K562 (cell line): ENCODE data around the gene MATCAP1. TPM values are rescaled to one million over a fixed set of nuclear protein-coding genes. Genes with fewer than 3 reads are reported as not detected.

Experiments
- BCL6 ChIP-seq: fragments of 250-450 bp; sonication (Bioruptor Pico); IDR thresholded peaks from 2 replicates; pipeline ENCODE4 v1.4.0; 2020
- CHCHD3 ChIP-seq: fragments of 250-450 bp; sonication (Bioruptor Pico); IDR thresholded peaks from 2 replicates; pipeline ENCODE4 v2.1.2; 2022; ENCODE audit warnings: mild to moderate bottlenecking
- CHD1 ChIP-seq: fragments of 200-600 bp; sonication (generic); IDR thresholded peaks from one replicate; pipeline ENCODE4 v1.6.1; 2012; ENCODE audit warnings: mild to moderate bottlenecking, moderate library complexity, low read length, inconsistent platforms
- FOXK2 ChIP-seq, 2 experiments: fragments of 450-650 bp; IDR thresholded peaks in 1 of 2; conservative IDR thresholded peaks in 1 of 2; 2 replicates each; pipeline ENCODE4 v1.6.1; 2016; ENCODE audit warnings: low read depth in 2 of 2, mild to moderate bottlenecking in 1 of 2
- POLR2H ChIP-seq: IDR thresholded peaks from 2 replicates; pipeline ENCODE4 v1.6.1; 2016; ENCODE audit warnings: missing genetic modification characterization, low read depth, mild to moderate bottlenecking, control low read depth, missing compliant biosample characterization, moderate library complexity
- RAD51 ChIP-seq: fragments of 450-650 bp; IDR thresholded peaks from 2 replicates; pipeline ENCODE4 v1.7.1; 2016; ENCODE audit warnings: low read depth, mild to moderate bottlenecking, borderline replicate concordance
- RUNX1 ChIP-seq: sonication (generic); IDR thresholded peaks from 2 replicates; pipeline ENCODE4 v1.6.1; 2016; ENCODE audit warnings: antibody characterized with exemption, low read depth
- SAP30 ChIP-seq: fragments of 200-600 bp; sonication (generic); IDR thresholded peaks from 2 replicates; pipeline ENCODE4 v1.6.1; 2012; ENCODE audit warnings: borderline replicate concordance, low read depth, mild to moderate bottlenecking, moderate library complexity, low read length, control low read depth, inconsistent platforms; ENCODE audit not compliant: insufficient read depth, poor library complexity, severe bottlenecking
- SMARCA4 ChIP-seq: fragments of 450-650 bp; IDR thresholded peaks from 2 replicates; pipeline ENCODE4 v1.6.1; 2016
- TOE1 ChIP-seq, 2 experiments: fragments of 450-650 bp in 1 of 2; sonication (generic) in 1 of 2; formaldehyde crosslinking in 1 of 2; IDR thresholded peaks; 2 replicates each; pipeline versions ENCODE4 v1.7.1 to v1.8.0; 2016 to 2022; ENCODE audit warnings: borderline replicate concordance in 2 of 2, mild to moderate bottlenecking in 2 of 2, antibody characterized with exemption in 1 of 2, inconsistent platforms in 1 of 2, low read depth in 1 of 2, missing genetic modification reagents in 1 of 2, moderate library complexity in 1 of 2
- ZKSCAN3 ChIP-seq: fragments of 250-450 bp; sonication (Bioruptor Pico); IDR thresholded peaks from 2 replicates; pipeline ENCODE4 v1.4.0; 2020
- ZNF347 ChIP-seq: fragments of 450-650 bp; formaldehyde crosslinking; IDR thresholded peaks from 2 replicates; pipeline ENCODE4 v1.4.0; 2020; ENCODE audit warnings: low read depth, mild to moderate bottlenecking, moderate library complexity
- ZNF583 ChIP-seq: fragments of 250-450 bp; sonication (Bioruptor Pico); IDR thresholded peaks from 2 replicates; pipeline ENCODE4 v1.4.0; 2020
- polyA plus RNA-seq, 8 experiments: library from polyadenylated mRNA; depleted of rRNA in 4 of 8; stranded (reverse) in 5 of 8; unstranded in 3 of 8; fragments of >200 nt; fragmentation: Nextera tagmentation in 2 of 8; fragmentation: Illumina TruSeq in 1 of 8; extraction: Ambion mirVana in 2 of 8; extraction: Trizol in 1 of 8; gene quantifications; 2 replicates each; pipeline versions ENCODE4 v1.2.1 to v1.2.3, GENCODE V29; 2011 to 2014; ENCODE audit warnings: inconsistent platforms in 1 of 8, missing spikeins in 1 of 8
- total RNA-seq, 7 experiments: library from RNA; depleted of rRNA in 6 of 7; stranded (reverse); fragments of >200 nt in 6 of 7; fragmentation: Illumina TruSeq in 2 of 7; extraction: Trizol in 2 of 7; gene quantifications; 2 replicates each; pipeline versions ENCODE4 v1.2.1 to v1.2.3, GENCODE V29; 2011 to 2021; ENCODE audit warnings: low replicate concordance in 1 of 7
- TF ChIP-seq, protein P1 (sequence below): conservative IDR thresholded peaks from 2 replicates; pipeline ENCODE4 v1.6.1; 2011; ENCODE audit warnings: low read depth, mild to moderate bottlenecking, low read length; ENCODE audit not compliant: control insufficient read depth
- TF ChIP-seq, protein P2 (sequence below): fragments of 250-450 bp; sonication (Bioruptor Pico); IDR thresholded peaks from 2 replicates; pipeline ENCODE4 v1.6.1; 2021; ENCODE audit warnings: mild to moderate bottlenecking
- TF ChIP-seq, protein P3 (sequence below): sonication (generic); formaldehyde crosslinking; IDR thresholded peaks from 2 replicates; pipeline ENCODE4 v1.8.0; 2023; ENCODE audit warnings: missing genetic modification reagents, mild to moderate bottlenecking, borderline replicate concordance
- TF ChIP-seq, protein P4 (sequence below): fragments of 450-650 bp; formaldehyde crosslinking; IDR thresholded peaks from 2 replicates; pipeline ENCODE4 v1.4.0; 2020; ENCODE audit warnings: mild to moderate bottlenecking, moderate library complexity
- TF ChIP-seq, protein P5 (sequence below): sonication (generic); formaldehyde crosslinking; IDR thresholded peaks from 2 replicates; pipeline ENCODE4 v1.8.0; 2022; ENCODE audit warnings: mild to moderate bottlenecking, missing genetic modification reagents

The MATCAP1 gene
- total and polyA plus RNA-seq, 9 of the 15 experiments (the other 6 are each of a cell fraction or from before 2014, with no cell fraction given), result 3.4 to 20.5 (median 10.3) TPM

DNA sequence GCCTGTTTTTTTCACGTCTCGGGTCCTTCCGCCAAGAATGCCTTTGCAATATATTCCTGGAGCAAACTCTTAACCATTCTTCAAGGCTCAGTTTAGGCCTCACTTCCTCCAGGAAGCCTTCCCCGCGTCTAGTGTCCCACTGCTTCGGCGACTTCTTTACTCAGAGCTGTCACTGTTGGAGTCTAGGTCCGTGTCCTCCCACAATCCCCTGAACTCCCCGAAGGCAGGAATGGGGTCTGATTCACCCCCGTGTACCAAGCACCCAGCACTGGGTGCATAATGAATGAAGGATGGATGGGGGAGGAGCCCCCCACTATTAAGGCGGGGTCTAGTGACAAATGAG, 508 bp downstream of the MATCAP1 start (continued):
- TF ChIP-seq RAD51, result no peak
- TF ChIP-seq ZKSCAN3 (CRISPR knock-in tag), result no peak
- no peak for TF ChIP-seq FOXK2 (conservative IDR thresholded peaks at IDR 0.05 in 1 of 2, IDR thresholded peaks at IDR 0.05 in 1 of 2; ENCODE audit: low read depth in 2 of 2)
- TF ChIP-seq, protein P1, sequence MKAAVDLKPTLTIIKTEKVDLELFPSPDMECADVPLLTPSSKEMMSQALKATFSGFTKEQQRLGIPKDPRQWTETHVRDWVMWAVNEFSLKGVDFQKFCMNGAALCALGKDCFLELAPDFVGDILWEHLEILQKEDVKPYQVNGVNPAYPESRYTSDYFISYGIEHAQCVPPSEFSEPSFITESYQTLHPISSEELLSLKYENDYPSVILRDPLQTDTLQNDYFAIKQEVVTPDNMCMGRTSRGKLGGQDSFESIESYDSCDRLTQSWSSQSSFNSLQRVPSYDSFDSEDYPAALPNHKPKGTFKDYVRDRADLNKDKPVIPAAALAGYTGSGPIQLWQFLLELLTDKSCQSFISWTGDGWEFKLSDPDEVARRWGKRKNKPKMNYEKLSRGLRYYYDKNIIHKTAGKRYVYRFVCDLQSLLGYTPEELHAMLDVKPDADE, result no peak
- no peak for TF ChIP-seq TOE1 (IDR thresholded peaks at IDR 0.05; ENCODE audit: borderline replicate concordance)
- no peak for TF ChIP-seq TOE1 (CRISPR knock-in tag; IDR thresholded peaks at IDR 0.05; ENCODE audit: borderline replicate concordance, low read depth)
- TF ChIP-seq, protein P2, sequence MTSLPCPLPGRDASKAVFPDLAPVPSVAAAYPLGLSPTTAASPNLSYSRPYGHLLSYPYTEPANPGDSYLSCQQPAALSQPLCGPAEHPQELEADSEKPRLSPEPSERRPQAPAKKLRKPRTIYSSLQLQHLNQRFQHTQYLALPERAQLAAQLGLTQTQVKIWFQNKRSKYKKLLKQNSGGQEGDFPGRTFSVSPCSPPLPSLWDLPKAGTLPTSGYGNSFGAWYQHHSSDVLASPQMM (CRISPR knock-in tag), result no peak
- peak; percentile 29 for TF ChIP-seq SAP30
- TF ChIP-seq, protein P3, sequence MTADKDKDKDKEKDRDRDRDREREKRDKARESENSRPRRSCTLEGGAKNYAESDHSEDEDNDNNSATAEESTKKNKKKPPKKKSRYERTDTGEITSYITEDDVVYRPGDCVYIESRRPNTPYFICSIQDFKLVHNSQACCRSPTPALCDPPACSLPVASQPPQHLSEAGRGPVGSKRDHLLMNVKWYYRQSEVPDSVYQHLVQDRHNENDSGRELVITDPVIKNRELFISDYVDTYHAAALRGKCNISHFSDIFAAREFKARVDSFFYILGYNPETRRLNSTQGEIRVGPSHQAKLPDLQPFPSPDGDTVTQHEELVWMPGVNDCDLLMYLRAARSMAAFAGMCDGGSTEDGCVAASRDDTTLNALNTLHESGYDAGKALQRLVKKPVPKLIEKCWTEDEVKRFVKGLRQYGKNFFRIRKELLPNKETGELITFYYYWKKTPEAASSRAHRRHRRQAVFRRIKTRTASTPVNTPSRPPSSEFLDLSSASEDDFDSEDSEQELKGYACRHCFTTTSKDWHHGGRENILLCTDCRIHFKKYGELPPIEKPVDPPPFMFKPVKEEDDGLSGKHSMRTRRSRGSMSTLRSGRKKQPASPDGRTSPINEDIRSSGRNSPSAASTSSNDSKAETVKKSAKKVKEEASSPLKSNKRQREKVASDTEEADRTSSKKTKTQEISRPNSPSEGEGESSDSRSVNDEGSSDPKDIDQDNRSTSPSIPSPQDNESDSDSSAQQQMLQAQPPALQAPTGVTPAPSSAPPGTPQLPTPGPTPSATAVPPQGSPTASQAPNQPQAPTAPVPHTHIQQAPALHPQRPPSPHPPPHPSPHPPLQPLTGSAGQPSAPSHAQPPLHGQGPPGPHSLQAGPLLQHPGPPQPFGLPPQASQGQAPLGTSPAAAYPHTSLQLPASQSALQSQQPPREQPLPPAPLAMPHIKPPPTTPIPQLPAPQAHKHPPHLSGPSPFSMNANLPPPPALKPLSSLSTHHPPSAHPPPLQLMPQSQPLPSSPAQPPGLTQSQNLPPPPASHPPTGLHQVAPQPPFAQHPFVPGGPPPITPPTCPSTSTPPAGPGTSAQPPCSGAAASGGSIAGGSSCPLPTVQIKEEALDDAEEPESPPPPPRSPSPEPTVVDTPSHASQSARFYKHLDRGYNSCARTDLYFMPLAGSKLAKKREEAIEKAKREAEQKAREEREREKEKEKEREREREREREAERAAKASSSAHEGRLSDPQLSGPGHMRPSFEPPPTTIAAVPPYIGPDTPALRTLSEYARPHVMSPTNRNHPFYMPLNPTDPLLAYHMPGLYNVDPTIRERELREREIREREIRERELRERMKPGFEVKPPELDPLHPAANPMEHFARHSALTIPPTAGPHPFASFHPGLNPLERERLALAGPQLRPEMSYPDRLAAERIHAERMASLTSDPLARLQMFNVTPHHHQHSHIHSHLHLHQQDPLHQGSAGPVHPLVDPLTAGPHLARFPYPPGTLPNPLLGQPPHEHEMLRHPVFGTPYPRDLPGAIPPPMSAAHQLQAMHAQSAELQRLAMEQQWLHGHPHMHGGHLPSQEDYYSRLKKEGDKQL (CRISPR knock-in tag), result no peak
- TF ChIP-seq RUNX1, result no peak
- TF ChIP-seq, protein P4, sequence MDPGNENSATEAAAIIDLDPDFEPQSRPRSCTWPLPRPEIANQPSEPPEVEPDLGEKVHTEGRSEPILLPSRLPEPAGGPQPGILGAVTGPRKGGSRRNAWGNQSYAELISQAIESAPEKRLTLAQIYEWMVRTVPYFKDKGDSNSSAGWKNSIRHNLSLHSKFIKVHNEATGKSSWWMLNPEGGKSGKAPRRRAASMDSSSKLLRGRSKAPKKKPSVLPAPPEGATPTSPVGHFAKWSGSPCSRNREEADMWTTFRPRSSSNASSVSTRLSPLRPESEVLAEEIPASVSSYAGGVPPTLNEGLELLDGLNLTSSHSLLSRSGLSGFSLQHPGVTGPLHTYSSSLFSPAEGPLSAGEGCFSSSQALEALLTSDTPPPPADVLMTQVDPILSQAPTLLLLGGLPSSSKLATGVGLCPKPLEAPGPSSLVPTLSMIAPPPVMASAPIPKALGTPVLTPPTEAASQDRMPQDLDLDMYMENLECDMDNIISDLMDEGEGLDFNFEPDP (CRISPR knock-in tag), result no peak
- no peak for TF ChIP-seq BCL6 (CRISPR knock-in tag)
- TF ChIP-seq ZNF347 (CRISPR knock-in tag), result no peak
- no peak for TF ChIP-seq ZNF583 (CRISPR knock-in tag)
- TF ChIP-seq POLR2H (tag), result no peak
- TF ChIP-seq, protein P5, sequence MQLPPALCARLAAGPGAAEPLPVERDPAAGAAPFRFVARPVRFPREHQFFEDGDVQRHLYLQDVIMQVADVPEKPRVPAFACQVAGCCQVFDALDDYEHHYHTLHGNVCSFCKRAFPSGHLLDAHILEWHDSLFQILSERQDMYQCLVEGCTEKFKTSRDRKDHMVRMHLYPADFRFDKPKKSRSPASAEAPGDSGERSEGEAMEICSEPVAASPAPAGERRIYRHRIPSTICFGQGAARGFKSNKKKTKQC (CRISPR knock-in tag), result no peak
- 0 out of 2 replicates have a peak, but pooled peaks have one; percentile 27 for TF ChIP-seq SMARCA4
- TF ChIP-seq CHD1, result no peak
- TF ChIP-seq CHCHD3 (CRISPR knock-in tag), result no peak
